Head of caudate nucleus (tissue), 42 donors: ENCODE results near the gene CNTN2.

Experiments used
- DNase-seq, 42 donors: peaks; one replicate each; pipeline versions ENCODE4 v3.0.0 to v3.0.0-alpha.2; 2020 to 2021; ENCODE audit warnings: mixed read lengths in 7 of 42
- intact Hi-C: fragments of 100-400 bp; cut with DNase I; formaldehyde crosslinking; loops from one replicate; pipeline ENCODE4 v1.15.0; 2022

Gene CNTN2

GRCh38 chr1:205017766-205018165 is 25.2 kb upstream of the CNTN2 start:
- DNase-seq, result no peak

GRCh38 chr1:205018381-205018780 is 24.6 kb upstream of the CNTN2 start:
- intact Hi-C loops, result no loop called here
- DNase-seq, result no peak

More at GRCh38 chr1:205017766-205018165, 25.2 kb upstream of the CNTN2 start:
- intact Hi-C loops, result no loop called here

- DNase-seq, result peak in 27 of 42 donors; percentile 25 to 74 (median 51)
- intact Hi-C loops, result no loop called here
Observed at GRCh38 chr1:205020466-205020865, 22.5 kb upstream of the CNTN2 start.

- intact Hi-C loops, result no loop called here
- DNase-seq, result no peak
Observed at GRCh38 chr1:205024679-205025078, 18.3 kb upstream of the CNTN2 start.

GRCh38 chr1:205025239-205025638 is 17.8 kb upstream of the CNTN2 start:
- no peak for DNase-seq
- intact Hi-C loops, result no loop called here

GRCh38 chr1:205026181-205026580 is 16.8 kb upstream of the CNTN2 start:
- DNase-seq, result no peak
- intact Hi-C loops, result no loop called here

GRCh38 chr1:205028390-205028789 is 14.6 kb upstream of the CNTN2 start:
- no peak for DNase-seq
- intact Hi-C loops, result no loop called here

- intact Hi-C loops, result no loop called here
- no peak for DNase-seq
Observed at GRCh38 chr1:205028924-205029323, 14.1 kb upstream of the CNTN2 start.

- intact Hi-C loops, result no loop called here
- no peak for DNase-seq
Observed at GRCh38 chr1:205030241-205030640, 12.8 kb upstream of the CNTN2 start.

GRCh38 chr1:205030896-205031295 is 12.1 kb upstream of the CNTN2 start:
- no peak for DNase-seq
- intact Hi-C loops, result no loop called here

- intact Hi-C loops, result no loop called here
- DNase-seq, result no peak
Observed at GRCh38 chr1:205032508-205032907, 10.5 kb upstream of the CNTN2 start.

GRCh38 chr1:205037539-205037938 is 5.5 kb upstream of the CNTN2 start:
- intact Hi-C loops, result no loop called here
- DNase-seq, result peak in 32 of 42 donors; percentile 37 to 81 (median 61)

GRCh38 chr1:205038132-205038786 is 4.8 kb upstream of the CNTN2 start:
- DNase-seq, result no peak
- intact Hi-C loops, result no loop called here

- intact Hi-C loops, result no loop called here
Observed at GRCh38 chr1:205041001-205041715, 1.9 kb upstream of the CNTN2 start.

GRCh38 chr1:205041998-205042910 is 758 bp upstream of the CNTN2 start:
- peak; percentile 43 to 91 (median 75) for DNase-seq
- intact Hi-C loops, result no loop called here

More at GRCh38 chr1:205041001-205041715, 1.9 kb upstream of the CNTN2 start:
- DNase-seq, result no peak

GRCh38 chr1:205043866-205044265 is 854 bp downstream of the CNTN2 start:
- peak in 1 of 42 donors; percentile 43 for DNase-seq
- intact Hi-C loops, result no loop called here

- intact Hi-C loops, result no loop called here
- DNase-seq, result no peak
Observed at GRCh38 chr1:205044741-205045140, 1.7 kb downstream of the CNTN2 start.

- intact Hi-C loops, result no loop called here
Observed at GRCh38 chr1:205045146-205045545, 2.1 kb downstream of the CNTN2 start.

GRCh38 chr1:205046870-205047269 is 3.9 kb downstream of the CNTN2 start:
- intact Hi-C loops, result no loop called here

More at GRCh38 chr1:205045146-205045545, 2.1 kb downstream of the CNTN2 start:
- peak in 3 of 42 donors; percentile 36 to 59 (median 45) for DNase-seq

More at GRCh38 chr1:205046870-205047269, 3.9 kb downstream of the CNTN2 start:
- DNase-seq, result peak; percentile 61 to 90 (median 81)
